GM10266 (cell line): ENCODE results near the gene HSPA1L.
"Not testable (repeated sequence)": the region's sequence is repeated elsewhere in the genome, so short reads cannot be mapped to it uniquely, and the experiment has no call there.

ENCODE experiments used
- DNase-seq: peaks from one replicate; pipeline ENCODE4 v3.0.0; 2012; ENCODE audit errors: extremely low spot score
- TF ChIP-seq, protein P1 (sequence below): IDR thresholded peaks from 2 replicates; pipeline ENCODE4 v1.5.1; 2012; ENCODE audit warnings: mild to moderate bottlenecking, low read depth; ENCODE audit not compliant: control insufficient read depth, insufficient read depth; ENCODE audit errors: missing control alignments

The HSPA1L gene

GRCh38 chr6:31796993-31797385, 18.1 kb downstream of the HSPA1L start:
- TF ChIP-seq, protein P1, sequence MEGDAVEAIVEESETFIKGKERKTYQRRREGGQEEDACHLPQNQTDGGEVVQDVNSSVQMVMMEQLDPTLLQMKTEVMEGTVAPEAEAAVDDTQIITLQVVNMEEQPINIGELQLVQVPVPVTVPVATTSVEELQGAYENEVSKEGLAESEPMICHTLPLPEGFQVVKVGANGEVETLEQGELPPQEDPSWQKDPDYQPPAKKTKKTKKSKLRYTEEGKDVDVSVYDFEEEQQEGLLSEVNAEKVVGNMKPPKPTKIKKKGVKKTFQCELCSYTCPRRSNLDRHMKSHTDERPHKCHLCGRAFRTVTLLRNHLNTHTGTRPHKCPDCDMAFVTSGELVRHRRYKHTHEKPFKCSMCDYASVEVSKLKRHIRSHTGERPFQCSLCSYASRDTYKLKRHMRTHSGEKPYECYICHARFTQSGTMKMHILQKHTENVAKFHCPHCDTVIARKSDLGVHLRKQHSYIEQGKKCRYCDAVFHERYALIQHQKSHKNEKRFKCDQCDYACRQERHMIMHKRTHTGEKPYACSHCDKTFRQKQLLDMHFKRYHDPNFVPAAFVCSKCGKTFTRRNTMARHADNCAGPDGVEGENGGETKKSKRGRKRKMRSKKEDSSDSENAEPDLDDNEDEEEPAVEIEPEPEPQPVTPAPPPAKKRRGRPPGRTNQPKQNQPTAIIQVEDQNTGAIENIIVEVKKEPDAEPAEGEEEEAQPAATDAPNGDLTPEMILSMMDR: no peak
- no peak for DNase-seq

- DNase-seq: peak; percentile 98
- TF ChIP-seq, protein P1: peak; percentile 93
These were observed 19.3 kb downstream of the HSPA1L start, which contains the start of gene VARS1 for GRCh38 chr6:31795616-31796298. TSS of gene VARS1 (minus strand) at chr6:31795752. CDS start at chr6:31795217, 535 bp downstream.

DNA sequence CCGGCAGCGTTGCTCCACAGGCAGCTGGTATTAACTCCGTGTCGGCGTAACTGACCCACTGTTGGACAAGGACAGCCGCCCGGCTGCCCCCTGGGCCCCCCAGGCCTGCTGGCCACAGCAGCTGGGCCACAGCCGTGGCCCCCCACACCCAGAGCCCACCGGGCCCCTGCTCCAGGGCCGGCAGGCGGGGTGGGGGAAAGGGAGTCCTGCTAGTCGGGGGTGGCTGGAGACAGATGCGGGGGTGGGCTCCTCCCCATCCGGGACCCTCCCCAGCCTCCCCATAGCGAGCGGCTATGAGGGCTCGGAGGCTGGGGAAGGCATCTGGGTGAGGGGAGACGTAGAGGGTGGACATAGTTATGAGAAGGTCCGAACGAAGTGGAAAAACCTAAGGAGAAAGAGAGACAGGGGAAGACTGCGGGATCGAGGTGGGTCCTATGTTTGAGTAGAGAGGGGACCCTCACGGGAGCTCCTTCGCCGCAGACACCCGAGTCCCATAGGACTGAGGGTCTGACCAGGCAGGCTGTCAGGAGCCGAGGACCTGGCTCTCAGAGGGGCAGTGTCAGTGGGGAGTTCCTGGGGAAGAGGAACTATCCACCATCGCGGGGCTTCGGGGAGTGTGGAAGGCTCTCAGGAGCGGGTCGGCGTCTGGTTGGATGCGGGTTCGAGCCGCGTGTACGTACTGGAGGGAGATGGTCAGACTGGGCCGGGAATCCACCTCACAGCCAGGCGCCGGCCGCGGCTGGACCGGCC, 20.0 kb downstream of the HSPA1L start:
- DNase-seq: peak; percentile 68
- TF ChIP-seq, protein P1: no peak

DNA sequence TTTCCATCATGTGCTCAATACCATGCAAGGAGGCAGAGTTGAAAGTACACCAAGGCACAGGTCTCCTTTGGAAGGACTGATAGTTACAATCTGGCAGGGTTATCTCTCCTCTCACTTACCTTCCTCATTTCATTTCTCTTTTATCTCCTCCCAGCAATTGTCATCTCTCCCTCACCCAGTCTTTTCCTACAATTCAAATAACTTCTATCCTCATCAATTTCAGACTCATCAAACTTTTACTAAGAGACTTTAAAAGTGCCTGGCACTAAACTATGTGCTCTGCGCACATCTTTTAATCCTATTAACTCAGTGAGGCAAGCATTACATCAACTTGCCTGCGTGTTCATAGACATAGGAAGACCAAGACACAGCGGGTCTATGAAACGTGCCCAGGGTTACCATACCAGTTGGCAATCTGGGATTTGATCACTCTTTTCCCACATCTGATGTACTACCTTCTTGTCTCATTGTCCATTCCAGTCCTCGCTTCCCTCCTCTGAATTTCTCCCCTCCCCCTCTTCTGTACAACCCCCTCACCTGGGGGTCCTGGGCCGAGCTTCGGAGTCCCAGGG, 20.7 kb downstream of the HSPA1L start:
- TF ChIP-seq, protein P1: no peak
- no peak for DNase-seq

DNA sequence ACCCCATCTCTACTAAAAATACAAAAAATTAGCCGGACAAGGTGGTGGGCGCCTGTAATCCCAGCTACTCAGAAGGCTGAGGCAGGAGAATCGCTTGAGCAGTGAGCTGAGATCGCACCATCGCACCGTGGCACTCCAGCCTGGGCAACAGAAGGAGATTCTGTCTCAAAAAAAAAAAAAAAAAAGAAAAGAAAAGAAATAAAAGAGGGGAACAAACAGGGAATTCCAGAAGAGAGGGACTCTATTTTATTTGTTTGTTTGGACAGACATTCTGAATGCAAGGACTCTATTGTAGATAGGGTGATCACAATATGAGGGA, 21.2 kb downstream of the HSPA1L start:
- not testable (repeated sequence) for DNase-seq

DNA sequence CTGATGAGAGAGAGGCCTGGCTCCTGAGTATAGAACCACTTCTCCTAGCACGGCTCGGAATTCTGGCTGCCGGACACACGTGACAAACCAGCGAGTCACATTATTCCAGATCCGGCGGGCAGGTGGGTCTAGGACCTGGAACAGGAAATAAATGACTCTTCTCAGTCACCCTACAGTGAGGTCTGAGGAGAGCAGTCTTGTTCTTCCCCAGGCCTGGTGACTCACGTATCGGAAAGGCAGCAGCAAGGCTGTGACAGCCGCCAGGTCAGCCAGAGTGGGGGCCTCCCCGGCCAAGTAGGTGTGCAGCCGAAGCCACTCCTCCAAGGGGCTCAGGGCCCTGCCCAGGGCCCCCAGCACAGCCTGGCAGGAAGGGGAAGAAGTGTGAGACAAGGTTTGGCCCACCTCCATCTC, 22.3 kb downstream of the HSPA1L start:
- TF ChIP-seq, protein P1: no peak
- DNase-seq: no peak

GRCh38 chr6:31792090-31792374, 23.1 kb downstream of the HSPA1L start:
- DNase-seq: no peak
- TF ChIP-seq, protein P1: no peak
